CD4-positive, alpha-beta T cell (primary cell): ENCODE data around the gene USH1C. TPM values are rescaled to one million over a fixed set of nuclear protein-coding genes. Genes with fewer than 3 reads are reported as not detected.
A peak's percentile ranks its signal among the peaks of the same experiment; 100 is the strongest.

Experiments used
- ATAC-seq: fragments of 200-7000 bp; cut with Tn5 transposase; one replicate; pipeline ENCODE4 v1.10.0; 2022; ENCODE audit warnings: mild to moderate bottlenecking; ENCODE audit not compliant: poor library complexity
- CTCF ChIA-PET: fragments of 350-600 bp; sonication (Branson Sonifier 250); formaldehyde crosslinking; loops from one replicate; lab custom pipeline; 2021; ENCODE audit warnings: antibody characterized with exemption, inconsistent platforms; lab: Charles Lee
- POLR2A ChIA-PET: fragments of 350-600 bp; sonication (Branson Sonifier 250); formaldehyde crosslinking; loops from one replicate; lab custom pipeline; 2021; ENCODE audit warnings: antibody characterized with exemption, inconsistent platforms; lab: Charles Lee
- DNase-seq, 14 experiments: peaks; one replicate each; pipeline ENCODE4 v3.0.0-alpha.2; 2013 to 2020; ENCODE audit warnings: mixed read lengths in 2 of 14
- H3K27ac ChIP-seq, 2 donors: one replicate each; pipeline versions ENCODE4 v1.5.1 to v1.7.0; 2013; ENCODE audit warnings: low read length in 2 of 2, low read depth in 1 of 2, mild to moderate bottlenecking in 1 of 2
- H3K27me3 ChIP-seq, 2 experiments: 1 replicate in 1 of 2; 2 replicates in 1 of 2; pipeline versions ENCODE4 v1.6.1 to v1.7.0; 2013; ENCODE audit warnings: low read length in 2 of 2, control low read depth in 1 of 2, mild to moderate bottlenecking in 1 of 2, moderate library complexity in 1 of 2; ENCODE audit not compliant: insufficient read depth in 2 of 2, control insufficient read depth in 1 of 2
- H3K36me3 ChIP-seq: one replicate; pipeline ENCODE4 v1.6.1; 2013; ENCODE audit warnings: low read length, control low read depth; ENCODE audit not compliant: insufficient read depth
- H3K4me1 ChIP-seq: one replicate; pipeline ENCODE4 v1.6.1; 2013; ENCODE audit warnings: low read length, control low read depth; ENCODE audit not compliant: insufficient read depth
- H3K4me3 ChIP-seq: one replicate; pipeline ENCODE4 v1.5.1; 2013; ENCODE audit warnings: mild to moderate bottlenecking, low read length, moderate library complexity
- H3K9me3 ChIP-seq, 2 experiments: 1 replicate in 1 of 2; 2 replicates in 1 of 2; pipeline versions ENCODE4 v1.6.1 to v1.7.0; 2013; ENCODE audit warnings: low read length in 2 of 2, mild to moderate bottlenecking in 2 of 2, control low read depth in 1 of 2, moderate library complexity in 1 of 2; ENCODE audit not compliant: control insufficient read depth in 1 of 2, insufficient read depth in 1 of 2
- H3K27ac Mint-ChIP-seq: one replicate; pipeline ENCODE4 v1.8.0; 2020; ENCODE audit warnings: mixed read lengths
- H3K27me3 Mint-ChIP-seq: one replicate; pipeline ENCODE4 v1.8.0; 2021; ENCODE audit warnings: mixed read lengths
- H3K36me3 Mint-ChIP-seq: one replicate; pipeline ENCODE4 v1.8.0; 2021; ENCODE audit warnings: low read depth, mixed read lengths
- H3K4me1 Mint-ChIP-seq: one replicate; pipeline ENCODE4 v1.8.0; 2021; ENCODE audit warnings: low read depth, mixed read lengths
- H3K4me3 Mint-ChIP-seq: one replicate; pipeline ENCODE4 v1.8.0; 2020; ENCODE audit warnings: mild to moderate bottlenecking, mixed read lengths
- H3K9me3 Mint-ChIP-seq: one replicate; pipeline ENCODE4 v1.8.0; 2020; ENCODE audit warnings: mixed read lengths
- intact Hi-C, 2 experiments: fragments of 100-400 bp; cut with DNase I in 1 of 2; cut with micrococcal nuclease in 1 of 2; formaldehyde crosslinking; loops; one replicate each; pipeline versions ENCODE4 v1.15.1 to v1.9.0; 2023 to 2025; cut with DNase I, micrococcal nuclease
- polyA plus RNA-seq, 2 donors: library from polyadenylated mRNA; unstranded; fragments of 120-200 nt; gene quantifications; one replicate each; pipeline ENCODE4 v1.2.1, GENCODE V29; 2013
- total RNA-seq, 174 experiments: library from RNA in 2 of 174; stranded (reverse) in 2 of 174; gene quantifications; one replicate each; pipeline ENCODE4 v1.2.3 and lab custom pipeline; 2021 to 2026
- TF ChIP-seq, protein P1 (sequence below): fragments of 200-600 bp; IDR thresholded peaks from one replicate; pipeline ENCODE4 v1.8.0; 2022; ENCODE audit warnings: antibody characterized with exemption, mild to moderate bottlenecking

The USH1C gene
- not detected for total RNA-seq
- polyA plus RNA-seq (2013, experiment 1 of 2) = not detected
- polyA plus RNA-seq (2013, experiment 2 of 2) = not detected
- total RNA-seq (lab: John Stamatoyannopoulos, UW) = 0 to 0.08 (median 0) reads per million in 172 experiments

DNA sequence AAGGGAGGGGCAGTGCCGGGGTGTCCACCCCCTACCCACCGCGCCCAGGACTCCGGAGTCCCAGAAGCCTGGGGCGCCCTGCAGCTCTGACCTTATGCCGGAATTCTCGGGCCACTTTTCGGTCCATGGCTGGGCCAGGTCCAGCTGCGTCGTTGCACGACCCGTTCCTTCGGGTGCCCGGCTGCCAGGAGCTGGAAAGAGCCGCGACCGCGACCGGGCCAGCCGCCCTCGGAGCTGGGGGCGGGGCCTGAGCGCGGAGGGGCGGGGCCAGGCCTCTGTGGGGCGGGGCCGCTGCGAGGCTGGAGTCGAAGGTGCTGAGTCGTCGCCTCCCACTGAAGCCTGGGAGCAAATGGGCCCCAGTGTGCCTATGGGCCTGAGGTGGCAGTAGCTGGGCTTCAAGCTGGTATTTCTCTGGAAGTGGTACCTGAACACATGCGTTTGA is at the start of gene USH1C:
Gene USH1C, minus strand, starts transcription at position 236 of the 442 bp plus-strand sequence. Its CDS starts 109 bp downstream, at position 127.
- POLR2A ChIA-PET = no interaction called here
- TF ChIP-seq, protein P1, sequence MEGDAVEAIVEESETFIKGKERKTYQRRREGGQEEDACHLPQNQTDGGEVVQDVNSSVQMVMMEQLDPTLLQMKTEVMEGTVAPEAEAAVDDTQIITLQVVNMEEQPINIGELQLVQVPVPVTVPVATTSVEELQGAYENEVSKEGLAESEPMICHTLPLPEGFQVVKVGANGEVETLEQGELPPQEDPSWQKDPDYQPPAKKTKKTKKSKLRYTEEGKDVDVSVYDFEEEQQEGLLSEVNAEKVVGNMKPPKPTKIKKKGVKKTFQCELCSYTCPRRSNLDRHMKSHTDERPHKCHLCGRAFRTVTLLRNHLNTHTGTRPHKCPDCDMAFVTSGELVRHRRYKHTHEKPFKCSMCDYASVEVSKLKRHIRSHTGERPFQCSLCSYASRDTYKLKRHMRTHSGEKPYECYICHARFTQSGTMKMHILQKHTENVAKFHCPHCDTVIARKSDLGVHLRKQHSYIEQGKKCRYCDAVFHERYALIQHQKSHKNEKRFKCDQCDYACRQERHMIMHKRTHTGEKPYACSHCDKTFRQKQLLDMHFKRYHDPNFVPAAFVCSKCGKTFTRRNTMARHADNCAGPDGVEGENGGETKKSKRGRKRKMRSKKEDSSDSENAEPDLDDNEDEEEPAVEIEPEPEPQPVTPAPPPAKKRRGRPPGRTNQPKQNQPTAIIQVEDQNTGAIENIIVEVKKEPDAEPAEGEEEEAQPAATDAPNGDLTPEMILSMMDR = no peak

GRCh38 chr11:17593466-17594245 is 49.4 kb upstream of the USH1C start:
- intact Hi-C loops = no loop called here
- Mint-ChIP-seq H3K27ac (no peak overlapping the region), H3K9me3 (peaks cover 4% of the 10 kb centered on the region), H3K27me3 (peaks cover 19% of the 10 kb centered on the region), H3K4me3 (no peak overlapping the region), H3K36me3 (no peaks in the 10 kb centered on the region), H3K4me1 (no peaks in the 10 kb centered on the region)
- ATAC-seq (no peak), DNase-seq (peak in 2 of 14 experiments; percentile 2 to 27)
- Histone ChIP-seq H3K9me3 (peaks cover 0 to 9% of the 10 kb centered on the region in 2 experiments), H3K27ac (no peak overlapping the region), H3K4me3 (no peak overlapping the region), H3K36me3 (no peaks in the 10 kb centered on the region), H3K4me1 (no peaks in the 10 kb centered on the region), H3K27me3 (peaks cover 0 to 4% of the 10 kb centered on the region in 2 experiments)
- POLR2A ChIA-PET = no interaction called here
- CTCF ChIA-PET = no interaction called here
- TF ChIP-seq, protein P1 = no peak

More for the DNA sequence above, at the start of gene USH1C:
- Histone ChIP-seq H3K36me3 (no peaks in the 10 kb centered on the region), H3K27ac (no peak within 1 kb of the TSS), H3K27me3 (peaks cover 15 to 31% of the 10 kb centered on the region in 2 experiments), H3K9me3 (no peaks in the 10 kb centered on the region), H3K4me3 (no peak within 1 kb of the TSS), H3K4me1 (no peaks in the 10 kb centered on the region)
- no peaks in the 10 kb centered on the region for H3K9me3 Mint-ChIP-seq
- CTCF ChIA-PET = no interaction called here
- peaks cover 53% of the 10 kb centered on the region for H3K27me3 Mint-ChIP-seq
- no peak within 1 kb of the TSS for H3K4me3 Mint-ChIP-seq
- no peaks in the 10 kb centered on the region for H3K4me1 Mint-ChIP-seq
- H3K27ac Mint-ChIP-seq = no peak within 1 kb of the TSS
- DNase-seq = peak in 4 of 14 experiments; percentile 10 to 22 (median 18)
- intact Hi-C loops = no loop called here
- peak; percentile 41 for ATAC-seq
- no peaks in the 10 kb centered on the region for H3K36me3 Mint-ChIP-seq

- Histone ChIP-seq H3K27ac (no peak overlapping the region), H3K36me3 (no peaks in the 10 kb centered on the region), H3K9me3 (peaks cover 0 to 9% of the 10 kb centered on the region in 2 experiments), H3K4me1 (no peaks in the 10 kb centered on the region), H3K27me3 (peaks cover 0 to 4% of the 10 kb centered on the region in 2 experiments), H3K4me3 (no peak overlapping the region)
- H3K9me3 Mint-ChIP-seq = peaks cover 4% of the 10 kb centered on the region
- ChIA-PET POLR2A (no interaction called here), CTCF (no interaction called here)
- TF ChIP-seq, protein P1 = no peak
- intact Hi-C loops = no loop called here
- H3K27me3 Mint-ChIP-seq = peaks cover 19% of the 10 kb centered on the region
- H3K4me3 Mint-ChIP-seq = no peak overlapping the region
- DNase-seq = no peak
- no peaks in the 10 kb centered on the region for H3K36me3 Mint-ChIP-seq
- ATAC-seq = no peak
- H3K27ac Mint-ChIP-seq = no peak overlapping the region
- no peaks in the 10 kb centered on the region for H3K4me1 Mint-ChIP-seq
Measured at GRCh38 chr11:17591293-17591692, 47.1 kb upstream of the USH1C start.
